ENCODE results near the gene LITAF. TPM values are rescaled to one million over a fixed set of nuclear protein-coding genes. Genes with fewer than 3 reads are reported as not detected.

LITAF gene
- total RNA-seq (2021) = 232 and 244 TPM in 2 replicates
- Bru-seq, nascent RNA = percentile 83 among the genes with signal in this experiment
- BruChase-seq, experiment 1, labeled RNA remaining after a 2-hour chase = percentile 88 among the genes with signal in this experiment
- percentile 93 among the genes with signal in this experiment for BruChase-seq, experiment 2, labeled RNA remaining after a 6-hour chase
- long read RNA-seq, transcript LITAF-205 (4 exons, 1,118 nt) = minor isoform, 51 of 526 reads
- long read RNA-seq, transcript LITAF-209 (4 exons, 2,632 nt) = minor isoform, 10 of 526 reads
- long read RNA-seq, transcript LITAF-221 (4 exons, 2,467 nt) = major isoform, 326 of 526 reads
- long read RNA-seq, partial matches to known transcripts = 119 of 526 reads
- long read RNA-seq, other reads (novel, unspliced or antisense) = 11 of 526 reads

DNA sequence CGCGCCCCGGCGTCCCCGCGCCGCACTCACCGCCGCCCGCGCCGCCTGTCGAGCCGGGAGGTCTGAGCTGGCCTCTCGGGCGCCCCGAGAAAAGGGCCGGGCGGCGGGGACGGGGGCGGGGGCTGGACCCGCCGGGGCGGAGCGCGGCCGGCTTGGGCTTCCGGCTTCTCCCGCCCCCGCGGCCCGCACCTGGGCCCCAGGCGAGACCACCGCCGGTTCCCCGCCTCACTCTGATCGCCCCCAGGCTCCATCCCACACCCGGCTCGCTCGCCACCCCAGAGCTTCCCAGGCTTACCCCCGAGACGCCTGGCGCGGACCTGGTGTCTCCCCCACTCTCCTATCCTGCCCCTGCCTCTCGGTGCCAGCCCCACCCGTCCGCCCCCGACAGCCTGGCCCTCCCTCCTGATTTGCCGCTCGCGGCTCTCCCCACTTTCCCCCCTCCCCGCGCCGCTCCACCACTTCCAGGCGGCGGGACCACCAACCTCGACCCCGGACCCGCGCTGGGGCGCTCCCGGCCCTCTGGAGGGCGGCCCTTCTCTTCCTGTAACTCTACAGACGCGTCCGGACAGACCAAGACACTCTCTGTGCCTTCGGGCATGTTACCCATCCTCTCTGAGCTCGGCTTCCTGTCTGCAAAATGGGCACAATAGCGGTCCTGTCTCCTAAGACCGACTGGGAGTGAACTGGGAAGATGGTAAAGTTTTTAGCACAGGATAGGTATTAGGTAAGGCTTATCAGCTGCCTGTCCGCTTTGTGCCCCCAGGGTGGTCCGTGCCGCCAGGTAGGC is at the start of gene LITAF:
Gene LITAF, minus strand, starts transcription at position 64 of the 787 bp plus-strand sequence. CDS start 30,189 bp downstream, outside the sequence.
- TF ChIP-seq, protein P1, sequence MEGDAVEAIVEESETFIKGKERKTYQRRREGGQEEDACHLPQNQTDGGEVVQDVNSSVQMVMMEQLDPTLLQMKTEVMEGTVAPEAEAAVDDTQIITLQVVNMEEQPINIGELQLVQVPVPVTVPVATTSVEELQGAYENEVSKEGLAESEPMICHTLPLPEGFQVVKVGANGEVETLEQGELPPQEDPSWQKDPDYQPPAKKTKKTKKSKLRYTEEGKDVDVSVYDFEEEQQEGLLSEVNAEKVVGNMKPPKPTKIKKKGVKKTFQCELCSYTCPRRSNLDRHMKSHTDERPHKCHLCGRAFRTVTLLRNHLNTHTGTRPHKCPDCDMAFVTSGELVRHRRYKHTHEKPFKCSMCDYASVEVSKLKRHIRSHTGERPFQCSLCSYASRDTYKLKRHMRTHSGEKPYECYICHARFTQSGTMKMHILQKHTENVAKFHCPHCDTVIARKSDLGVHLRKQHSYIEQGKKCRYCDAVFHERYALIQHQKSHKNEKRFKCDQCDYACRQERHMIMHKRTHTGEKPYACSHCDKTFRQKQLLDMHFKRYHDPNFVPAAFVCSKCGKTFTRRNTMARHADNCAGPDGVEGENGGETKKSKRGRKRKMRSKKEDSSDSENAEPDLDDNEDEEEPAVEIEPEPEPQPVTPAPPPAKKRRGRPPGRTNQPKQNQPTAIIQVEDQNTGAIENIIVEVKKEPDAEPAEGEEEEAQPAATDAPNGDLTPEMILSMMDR (conservative IDR thresholded peaks at IDR 0.05) = no peak
- no peak for TF ChIP-seq EZH2 (IDR thresholded peaks at IDR 0.05; ENCODE audit: low read depth)
- POLR2A ChIA-PET (ENCODE audit: unreplicated experiment) = interaction anchor here (0.5 to 1.6 kb wide), 10 partner anchors 10 to 594 kb away, joined by 3 to 42 read pairs (median 5); no protein-coding TSS in a partner anchor
- peak in 1 of 2 experiments; percentile 72 for DNase-seq
- Histone ChIP-seq H3K4me1 (replicated peaks; ENCODE audit: insufficient read depth) (peaks cover 40% of the 10 kb centered on the region), H3K27ac (peak within 1 kb of the TSS; percentile 60), H2AFZ (peak within 1 kb of the TSS; percentile 86), H3K79me2 (ENCODE audit: low read depth) (peaks cover 50% of the 10 kb centered on the region), H3K4me2 (peak within 1 kb of the TSS; percentile 97), H3K4me3 (peak within 1 kb of the TSS; percentile 89), H3K9me2 (ENCODE audit: insufficient read depth) (no peaks in the 10 kb centered on the region), H3F3A (ENCODE audit: insufficient read depth, low read depth) (peaks cover 36% of the 10 kb centered on the region; the same call in 1 of the 2 replicates), H3K27me3 (ENCODE audit: insufficient read depth, low read depth) (no peaks in the 10 kb centered on the region), H4K20me1 (ENCODE audit: insufficient read depth) (peaks cover 19% of the 10 kb centered on the region), H3K9me3 (ENCODE audit: insufficient read depth, low read depth) (no peaks in the 10 kb centered on the region), H3K36me3 (ENCODE audit: low read depth) (0 out of 2 replicates have a peak, but pooled peaks cover 7% of the 10 kb centered on the region)
- intact Hi-C loops (cut with micrococcal nuclease; ENCODE audit: unreplicated experiment) = loop anchor here (1.0 to 5.0 kb wide), 2 partner anchors 88 to 90 kb away; no protein-coding TSS in a partner anchor
- BruUV-seq (replicated peaks) = TSS peak; percentile 81
- CTCF ChIA-PET = interaction anchor here (0.5 to 1.2 kb wide), 7 partner anchors 10 to 533 kb away, joined by 3 to 11 read pairs (median 4); no protein-coding TSS in a partner anchor

DNA sequence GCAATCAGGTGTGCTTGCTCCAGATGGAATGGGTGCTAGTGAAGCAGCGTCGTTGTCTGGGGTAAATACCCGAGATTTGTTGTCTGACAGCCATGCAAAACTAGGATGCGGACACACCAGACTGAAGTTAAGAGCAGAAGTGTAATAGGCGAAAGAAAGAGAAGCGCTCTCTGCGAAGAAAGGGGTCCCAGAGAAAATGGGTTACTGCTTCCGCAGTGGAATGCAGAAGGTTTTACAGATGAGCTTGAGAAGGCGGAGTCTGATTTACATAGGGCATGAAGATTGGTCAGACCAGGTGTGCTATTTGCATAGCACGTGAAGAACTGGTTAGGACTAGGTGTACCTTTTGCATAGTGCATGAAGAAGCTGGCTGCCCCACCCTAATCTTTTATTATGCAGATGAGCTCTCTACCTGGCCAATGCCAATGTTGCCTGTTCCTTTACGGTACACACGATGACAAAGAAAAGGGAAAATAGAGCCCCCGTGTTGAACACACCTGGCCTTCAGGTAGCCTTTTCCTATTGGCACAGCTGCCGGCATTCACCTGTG is 49.5 kb upstream of the LITAF start:
- H3K4me1 ChIP-seq (replicated peaks; ENCODE audit: insufficient read depth) = peaks cover 43% of the 10 kb centered on the region
- ChIA-PET POLR2A (ENCODE audit: unreplicated experiment) (interaction anchor here (0.6 to 1.5 kb wide), 9 partner anchors 8 to 617 kb away, joined by 3 to 12 read pairs (median 4); partner anchors contain the start of genes LITAF and SOCS1), CTCF (interaction anchor here (0.8 to 1.2 kb wide), 3 partner anchors 39 to 104 kb away, joined by 3 to 4 read pairs (median 3); no protein-coding TSS in a partner anchor)
- peak overlapping the region; percentile 78 for H3K27ac ChIP-seq
- H4K20me1 ChIP-seq (ENCODE audit: insufficient read depth) = no peaks in the 10 kb centered on the region
- DNase-seq = peak; percentile 78 to 86
- H3K79me2 ChIP-seq (ENCODE audit: low read depth) = no peaks in the 10 kb centered on the region
- H3K4me2 ChIP-seq = peak overlapping the region; percentile 55; the same call in 1 of the 2 replicates
- no peak overlapping the region for H3K4me3 ChIP-seq
- TF ChIP-seq, protein P1 (conservative IDR thresholded peaks at IDR 0.05) = no peak
- no peak for TF ChIP-seq EZH2 (IDR thresholded peaks at IDR 0.05; ENCODE audit: low read depth)
- no peak overlapping the region for H2AFZ ChIP-seq
- intact Hi-C loops (cut with micrococcal nuclease; ENCODE audit: unreplicated experiment) = no loop called here
- no TSS peak for BruUV-seq (replicated peaks)
- no peaks in the 10 kb centered on the region for H3K9me2 ChIP-seq (ENCODE audit: insufficient read depth)
- H3F3A ChIP-seq (ENCODE audit: insufficient read depth, low read depth) = peaks cover 40% of the 10 kb centered on the region
- H3K36me3 ChIP-seq (ENCODE audit: low read depth) = no peaks in the 10 kb centered on the region
- H3K9me3 ChIP-seq (ENCODE audit: insufficient read depth, low read depth) = no peaks in the 10 kb centered on the region
- H3K27me3 ChIP-seq (ENCODE audit: insufficient read depth, low read depth) = no peaks in the 10 kb centered on the region
